Calu3 (cell line): Measurements from ENCODE around the gene C19orf85. TPM values are rescaled to one million over a fixed set of nuclear protein-coding genes. Genes with fewer than 3 reads are reported as not detected.

Experiments used
- BruUV-seq: library from RNA; stranded (reverse); fragments of 400-500 nt; replicated peaks from 2 replicates; lab custom pipeline; 2021; lab: Mats Ljungman, UMichigan
- CTCF ChIA-PET: fragments of 300-600 bp; sonication (Branson Sonifier 250); formaldehyde crosslinking; loops from one replicate; lab custom pipeline; 2022; ENCODE audit warnings: antibody characterized with exemption; lab: Charles Lee
- DNase-seq: peaks from one replicate; pipeline ENCODE4 v3.0.0; 2022
- H3K27ac Mint-ChIP-seq: one replicate; pipeline ENCODE4 v1.8.0; 2022; ENCODE audit warnings: mixed read lengths; ENCODE audit not compliant: unreplicated experiment
- H3K27me3 Mint-ChIP-seq: one replicate; pipeline ENCODE4 v1.8.0; 2022; ENCODE audit warnings: mixed read lengths; ENCODE audit not compliant: unreplicated experiment
- H3K36me3 Mint-ChIP-seq: one replicate; pipeline ENCODE4 v1.8.0; 2022; ENCODE audit warnings: mild to moderate bottlenecking, moderate library complexity, mixed read lengths; ENCODE audit not compliant: insufficient read depth, unreplicated experiment
- H3K4me1 Mint-ChIP-seq: one replicate; pipeline ENCODE4 v1.8.0; 2022; ENCODE audit warnings: mild to moderate bottlenecking, low read depth, mixed read lengths; ENCODE audit not compliant: unreplicated experiment
- H3K4me3 Mint-ChIP-seq: one replicate; pipeline ENCODE4 v1.8.0; 2022; ENCODE audit warnings: mild to moderate bottlenecking, low read depth, moderate library complexity, mixed read lengths; ENCODE audit not compliant: unreplicated experiment
- H3K9me3 Mint-ChIP-seq: one replicate; pipeline ENCODE4 v1.8.0; 2022; ENCODE audit warnings: low read depth, mixed read lengths; ENCODE audit not compliant: unreplicated experiment
- intact Hi-C: fragments of 100-400 bp; cut with micrococcal nuclease; formaldehyde crosslinking; loops from one replicate; pipeline ENCODE4 v1.10.0; 2022; ENCODE audit not compliant: unreplicated experiment
- total RNA-seq: library from RNA; stranded (reverse); gene quantifications from 2 replicates; pipeline ENCODE4 v1.2.3, GENCODE V29; 2022
- TF ChIP-seq, protein P1 (sequence below): fragments of 200-600 bp; IDR thresholded peaks from one replicate; pipeline ENCODE4 v1.8.0; 2022; ENCODE audit warnings: antibody characterized with exemption; ENCODE audit not compliant: unreplicated experiment

The C19orf85 gene
- total RNA-seq, 1 experiment from 2014 or later, result not detected

DNA sequence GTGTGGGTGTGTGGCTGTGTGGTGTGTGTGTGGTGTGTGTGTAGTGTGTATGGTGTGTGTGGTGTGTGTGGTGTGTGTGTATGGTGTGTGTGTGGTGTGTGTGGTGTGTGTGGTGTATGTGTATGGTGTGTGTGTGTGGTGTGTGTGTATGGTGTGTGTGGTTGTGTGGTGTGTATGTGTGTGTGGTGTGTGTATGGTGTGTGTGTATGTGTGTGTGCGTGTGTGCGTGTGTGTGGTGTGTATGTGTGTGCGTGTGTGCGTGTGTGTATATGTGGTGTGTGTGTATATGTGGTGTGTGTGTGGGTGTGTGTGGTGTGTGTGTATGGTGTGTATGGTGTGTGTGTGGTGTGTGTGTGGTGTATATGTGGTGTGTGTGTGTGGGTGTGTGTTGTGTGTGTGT is 29.5 kb downstream of the C19orf85 start:
- H3K9me3 Mint-ChIP-seq, result peaks cover 3% of the 10 kb centered on the region
- peaks cover 4% of the 10 kb centered on the region for H3K36me3 Mint-ChIP-seq
- no TSS peak for BruUV-seq
- no peak overlapping the region for H3K27ac Mint-ChIP-seq
- no peak for DNase-seq
- H3K4me1 Mint-ChIP-seq, result no peaks in the 10 kb centered on the region
- peaks cover 14% of the 10 kb centered on the region for H3K27me3 Mint-ChIP-seq
- TF ChIP-seq, protein P1, sequence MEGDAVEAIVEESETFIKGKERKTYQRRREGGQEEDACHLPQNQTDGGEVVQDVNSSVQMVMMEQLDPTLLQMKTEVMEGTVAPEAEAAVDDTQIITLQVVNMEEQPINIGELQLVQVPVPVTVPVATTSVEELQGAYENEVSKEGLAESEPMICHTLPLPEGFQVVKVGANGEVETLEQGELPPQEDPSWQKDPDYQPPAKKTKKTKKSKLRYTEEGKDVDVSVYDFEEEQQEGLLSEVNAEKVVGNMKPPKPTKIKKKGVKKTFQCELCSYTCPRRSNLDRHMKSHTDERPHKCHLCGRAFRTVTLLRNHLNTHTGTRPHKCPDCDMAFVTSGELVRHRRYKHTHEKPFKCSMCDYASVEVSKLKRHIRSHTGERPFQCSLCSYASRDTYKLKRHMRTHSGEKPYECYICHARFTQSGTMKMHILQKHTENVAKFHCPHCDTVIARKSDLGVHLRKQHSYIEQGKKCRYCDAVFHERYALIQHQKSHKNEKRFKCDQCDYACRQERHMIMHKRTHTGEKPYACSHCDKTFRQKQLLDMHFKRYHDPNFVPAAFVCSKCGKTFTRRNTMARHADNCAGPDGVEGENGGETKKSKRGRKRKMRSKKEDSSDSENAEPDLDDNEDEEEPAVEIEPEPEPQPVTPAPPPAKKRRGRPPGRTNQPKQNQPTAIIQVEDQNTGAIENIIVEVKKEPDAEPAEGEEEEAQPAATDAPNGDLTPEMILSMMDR, result no peak
- no peak overlapping the region for H3K4me3 Mint-ChIP-seq
- CTCF ChIA-PET, result no interaction called here
- intact Hi-C loops, result no loop called here

DNA sequence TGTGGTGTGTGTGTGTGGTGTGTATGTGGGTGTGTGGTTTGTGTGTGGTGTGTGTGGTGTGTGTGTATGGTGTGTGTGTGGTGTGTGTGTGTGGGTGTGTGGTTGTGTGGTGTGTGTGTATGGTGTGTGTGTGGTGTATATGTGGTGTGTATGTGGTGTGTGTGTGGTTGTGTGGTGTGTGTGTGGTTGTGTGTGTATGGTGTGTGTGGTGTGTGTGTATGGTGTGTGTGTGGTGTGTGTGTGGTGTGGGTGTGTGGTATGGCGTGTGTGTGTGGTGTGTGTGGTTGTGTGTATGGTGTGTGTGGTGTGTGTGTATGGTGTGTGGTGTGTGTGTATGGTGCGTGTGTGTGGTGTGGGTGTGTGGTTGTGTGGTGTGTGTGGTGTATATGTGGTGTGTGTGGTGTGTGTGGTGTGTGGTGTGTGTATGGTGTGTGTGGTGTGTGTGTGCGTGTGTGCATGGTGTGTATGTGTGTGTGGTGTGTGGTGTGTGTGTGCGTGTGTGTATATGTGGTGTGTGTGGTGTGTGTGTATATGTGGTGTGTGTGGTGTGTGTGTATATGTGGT is 30.1 kb downstream of the C19orf85 start:
- Mint-ChIP-seq H3K4me3 (no peak overlapping the region), H3K9me3 (peaks cover 3% of the 10 kb centered on the region), H3K27ac (no peak overlapping the region), H3K4me1 (no peaks in the 10 kb centered on the region), H3K27me3 (peaks cover 20% of the 10 kb centered on the region), H3K36me3 (peaks cover 3% of the 10 kb centered on the region)
- DNase-seq, result no peak
- TF ChIP-seq, protein P1, result no peak
- no TSS peak for BruUV-seq
- CTCF ChIA-PET, result no interaction called here
- intact Hi-C loops, result no loop called here

DNA sequence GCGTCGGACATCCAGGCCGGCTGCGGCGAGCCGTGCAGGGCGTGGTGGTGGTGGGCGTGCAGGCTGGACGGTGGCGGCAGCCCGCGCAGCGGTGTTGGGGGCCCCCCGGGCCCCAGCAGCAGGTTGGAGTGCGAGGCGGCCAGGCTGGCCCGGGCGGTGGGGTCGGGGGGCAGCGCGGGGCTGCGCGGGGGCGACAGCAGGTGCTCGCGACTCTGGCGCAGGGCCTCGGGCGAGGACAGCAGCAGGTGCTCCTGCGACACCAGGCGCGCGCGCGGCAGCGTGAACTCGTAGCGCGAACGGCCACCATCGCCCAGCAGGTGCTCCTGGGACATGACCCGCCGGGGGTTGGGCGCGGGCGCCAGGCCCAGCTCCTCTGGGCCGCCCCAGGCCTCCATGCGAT is 31.3 kb downstream of the C19orf85 start:
- H3K9me3 Mint-ChIP-seq, result no peaks in the 10 kb centered on the region
- no TSS peak for BruUV-seq
- TF ChIP-seq, protein P1, result no peak
- H3K36me3 Mint-ChIP-seq, result no peaks in the 10 kb centered on the region
- intact Hi-C loops, result no loop called here
- no peak overlapping the region for H3K27ac Mint-ChIP-seq
- H3K27me3 Mint-ChIP-seq, result peaks cover 31% of the 10 kb centered on the region
- no peaks in the 10 kb centered on the region for H3K4me1 Mint-ChIP-seq
- no peak overlapping the region for H3K4me3 Mint-ChIP-seq
- CTCF ChIA-PET, result no interaction called here
- DNase-seq, result no peak

DNA sequence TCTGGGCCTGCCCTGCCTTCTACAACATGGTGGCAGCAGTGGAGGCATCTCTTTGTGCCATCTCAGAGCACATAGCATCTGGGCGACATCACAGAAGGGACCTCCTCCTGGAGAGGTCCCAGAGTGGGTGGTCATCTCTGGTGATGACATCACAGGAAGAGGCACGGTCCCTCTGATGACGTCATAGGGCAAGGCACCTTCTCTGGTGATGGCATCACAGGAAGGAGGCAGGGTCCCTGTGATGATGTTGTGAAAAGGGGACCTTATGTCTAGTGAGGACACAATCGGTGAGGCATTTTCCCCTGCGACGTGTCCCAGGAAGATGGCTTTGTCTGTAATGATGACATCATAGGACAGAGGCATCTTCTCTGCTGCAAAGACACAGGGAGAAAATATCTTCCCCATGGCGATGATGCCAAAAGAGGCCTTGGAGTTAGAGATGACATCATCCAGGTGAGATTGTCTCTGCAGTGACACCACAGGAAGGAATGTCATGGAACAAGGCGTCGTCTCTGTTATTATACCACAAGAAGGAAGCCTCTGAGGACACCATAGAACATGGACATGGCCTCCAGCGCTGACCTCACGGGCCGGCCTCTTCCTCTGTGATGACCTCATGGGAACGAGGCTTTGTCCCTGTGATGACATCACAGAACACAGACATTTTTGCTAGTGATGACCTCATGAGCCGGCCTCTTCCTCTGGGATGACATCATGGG is 32.2 kb downstream of the C19orf85 start:
- TF ChIP-seq, protein P1, result no peak
- no peak for DNase-seq
- H3K27me3 Mint-ChIP-seq, result peaks cover 35% of the 10 kb centered on the region

More for the DNA sequence above, 32.2 kb downstream of the C19orf85 start:
- Mint-ChIP-seq H3K27ac (no peak overlapping the region), H3K4me1 (no peaks in the 10 kb centered on the region), H3K36me3 (no peaks in the 10 kb centered on the region), H3K9me3 (no peaks in the 10 kb centered on the region), H3K4me3 (no peak overlapping the region)
- BruUV-seq, result no TSS peak
- CTCF ChIA-PET, result no interaction called here
- intact Hi-C loops, result no loop called here
